HFF-Myc (cell line): ENCODE measurements around the gene GPX4.

Source experiments
- DNase-seq: peaks from one replicate; pipeline ENCODE4 v3.0.0-alpha.2; 2011; ENCODE audit warnings: low read depth; ENCODE audit errors: extremely low read depth
- H3K4me3 ChIP-seq: replicated peaks from 2 replicates; pipeline ENCODE4 v1.5.1; 2011; ENCODE audit warnings: low read depth, mild to moderate bottlenecking, control low read depth, low read length
- TF ChIP-seq, protein P1 (sequence below): IDR thresholded peaks from 2 replicates; pipeline ENCODE4 v1.5.1; 2012; ENCODE audit warnings: mild to moderate bottlenecking, low read depth, low read length, control low read depth; ENCODE audit errors: missing control alignments

The GPX4 gene

DNA sequence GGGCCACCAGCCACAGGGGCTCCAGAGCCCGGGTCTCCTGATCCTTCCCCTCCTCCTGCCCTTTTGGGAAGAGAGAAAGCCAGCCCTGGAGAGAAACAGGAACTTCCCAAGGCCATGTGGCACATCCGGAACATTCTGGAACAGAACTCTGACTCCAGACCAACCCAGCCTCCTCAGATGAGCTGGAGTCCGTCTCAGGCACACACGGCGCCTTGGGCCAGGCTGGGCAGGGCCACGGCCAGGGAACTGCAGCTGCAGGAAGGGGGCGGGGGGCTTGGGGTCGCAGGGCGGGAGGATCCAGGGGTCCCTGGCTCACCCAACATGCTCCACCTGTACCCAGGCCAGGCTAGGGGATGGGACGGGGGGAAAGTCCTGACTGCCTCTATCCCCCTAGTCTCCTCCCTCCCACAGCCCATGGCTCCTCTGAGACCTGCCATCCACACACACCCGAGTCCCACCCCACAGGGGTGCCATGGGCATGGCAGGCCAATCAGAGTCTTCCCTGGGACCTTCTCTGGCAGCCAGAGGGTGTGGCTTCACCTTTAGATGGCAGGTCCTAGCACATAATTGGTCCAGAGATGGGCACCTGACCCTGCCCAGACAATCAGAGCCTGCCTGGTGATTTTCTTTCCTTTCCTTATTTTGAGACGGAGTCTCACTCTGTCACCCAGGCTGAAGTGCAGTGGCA, 47.4 kb downstream of the GPX4 start:
- H3K4me3 ChIP-seq = no peak overlapping the region
- TF ChIP-seq, protein P1, sequence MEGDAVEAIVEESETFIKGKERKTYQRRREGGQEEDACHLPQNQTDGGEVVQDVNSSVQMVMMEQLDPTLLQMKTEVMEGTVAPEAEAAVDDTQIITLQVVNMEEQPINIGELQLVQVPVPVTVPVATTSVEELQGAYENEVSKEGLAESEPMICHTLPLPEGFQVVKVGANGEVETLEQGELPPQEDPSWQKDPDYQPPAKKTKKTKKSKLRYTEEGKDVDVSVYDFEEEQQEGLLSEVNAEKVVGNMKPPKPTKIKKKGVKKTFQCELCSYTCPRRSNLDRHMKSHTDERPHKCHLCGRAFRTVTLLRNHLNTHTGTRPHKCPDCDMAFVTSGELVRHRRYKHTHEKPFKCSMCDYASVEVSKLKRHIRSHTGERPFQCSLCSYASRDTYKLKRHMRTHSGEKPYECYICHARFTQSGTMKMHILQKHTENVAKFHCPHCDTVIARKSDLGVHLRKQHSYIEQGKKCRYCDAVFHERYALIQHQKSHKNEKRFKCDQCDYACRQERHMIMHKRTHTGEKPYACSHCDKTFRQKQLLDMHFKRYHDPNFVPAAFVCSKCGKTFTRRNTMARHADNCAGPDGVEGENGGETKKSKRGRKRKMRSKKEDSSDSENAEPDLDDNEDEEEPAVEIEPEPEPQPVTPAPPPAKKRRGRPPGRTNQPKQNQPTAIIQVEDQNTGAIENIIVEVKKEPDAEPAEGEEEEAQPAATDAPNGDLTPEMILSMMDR = no peak
- no peak for DNase-seq

DNA sequence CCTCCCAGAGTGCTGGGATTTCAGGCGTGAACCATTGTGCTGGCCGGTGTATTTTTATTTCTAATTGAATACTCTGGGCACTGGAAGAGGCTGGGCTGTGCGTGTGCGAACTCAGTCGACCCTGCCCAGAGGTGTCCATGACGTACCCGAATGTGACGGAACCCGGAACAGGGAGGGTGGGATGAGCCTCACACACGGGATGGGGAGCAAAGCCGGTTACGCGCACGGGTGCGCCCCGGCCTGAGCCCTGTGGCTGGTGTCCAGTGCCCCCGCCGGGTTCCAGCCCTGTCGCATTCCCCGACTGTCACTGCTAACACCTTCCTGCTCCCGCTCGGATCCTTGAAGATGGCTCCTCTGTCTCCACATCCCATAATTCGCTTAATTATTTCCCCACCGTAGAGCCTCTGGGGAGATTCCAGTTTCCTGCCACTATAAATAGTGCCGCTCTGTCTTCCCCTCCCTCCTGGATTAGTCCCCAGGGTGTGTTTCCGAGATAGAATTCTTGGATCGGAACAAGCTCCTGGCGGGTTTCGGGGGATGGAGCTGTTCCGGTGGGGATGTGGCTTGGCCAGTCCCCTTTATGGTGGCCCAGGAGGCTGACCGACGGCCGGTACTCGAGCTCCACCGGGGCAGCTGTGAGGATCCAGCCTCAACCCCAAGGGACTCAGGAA, 48.3 kb downstream of the GPX4 start:
- TF ChIP-seq, protein P1 = no peak
- DNase-seq = no peak
- H3K4me3 ChIP-seq = no peak overlapping the region

DNA sequence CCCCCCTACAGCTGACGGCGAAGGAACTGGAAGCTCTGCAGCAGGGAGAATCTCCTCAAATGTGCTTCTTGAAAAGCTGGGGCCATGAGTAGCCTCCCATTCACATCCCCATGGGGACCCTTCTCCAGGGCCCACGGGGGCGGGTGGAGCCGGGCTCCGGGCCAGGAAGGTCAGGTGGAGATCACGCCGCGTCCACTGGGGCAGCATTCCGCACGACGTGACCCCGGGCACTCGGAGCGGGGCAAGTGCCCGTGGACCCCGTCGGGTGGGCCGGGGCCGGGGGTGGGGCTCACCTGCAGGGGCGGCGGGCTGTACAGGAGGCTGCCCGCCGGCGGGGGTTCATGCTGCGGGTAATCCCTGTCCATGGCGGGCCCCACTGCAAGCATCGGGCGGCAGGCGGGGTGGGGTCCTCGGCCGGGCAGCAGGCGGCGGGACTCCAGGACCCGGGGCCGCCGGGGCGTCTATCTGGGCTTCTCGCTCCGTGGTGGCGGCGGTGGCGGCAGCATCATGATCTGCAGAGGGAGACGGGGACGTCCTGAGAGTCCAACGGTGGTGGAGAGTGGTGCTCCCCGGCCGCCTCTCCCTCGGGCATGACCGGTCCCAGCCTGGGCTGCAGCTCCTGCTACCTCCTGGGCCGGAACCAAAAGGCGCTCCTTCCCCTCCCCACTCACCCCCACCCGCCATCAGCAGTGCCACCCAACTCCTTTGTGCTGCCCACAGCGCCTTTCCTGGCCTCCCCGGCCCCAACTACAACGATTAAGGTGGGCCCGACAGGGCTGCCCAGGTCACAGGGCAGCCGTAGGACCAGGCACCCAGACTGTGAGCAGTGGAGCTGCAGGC, 50.3 kb downstream of the GPX4 start:
- TF ChIP-seq, protein P1 = no peak
- no peak overlapping the region for H3K4me3 ChIP-seq
- no peak for DNase-seq

DNA sequence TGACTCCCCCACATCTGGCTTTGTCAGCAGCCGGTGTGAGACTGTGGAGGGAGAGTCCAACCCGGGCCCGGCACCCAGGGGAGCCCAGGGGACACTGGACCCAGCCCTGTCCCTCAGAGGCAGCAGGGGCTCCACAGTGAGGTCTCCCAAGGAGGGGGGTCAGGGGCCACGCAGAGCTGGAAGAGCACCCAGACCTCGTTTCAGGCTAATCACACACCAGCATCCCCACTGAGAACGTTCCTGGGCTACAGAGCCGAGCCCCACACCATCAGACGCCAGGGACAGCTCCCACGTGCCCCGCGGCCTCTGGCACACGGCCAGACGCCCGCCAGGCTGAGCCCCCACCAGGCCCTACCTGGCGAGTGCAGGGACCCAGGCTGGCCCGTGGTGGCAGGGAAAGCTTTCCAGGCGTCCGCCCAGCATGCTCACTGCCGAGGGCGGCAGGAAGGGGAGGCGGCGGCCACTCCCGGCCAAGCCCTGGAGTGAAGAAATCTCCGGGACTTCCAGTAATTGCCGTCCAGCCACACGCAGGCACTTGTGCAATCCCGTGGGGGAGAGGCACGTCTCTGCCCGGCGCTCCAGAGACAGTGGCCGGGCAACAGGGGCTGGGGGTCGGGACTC, 51.0 kb downstream of the GPX4 start:
- no peak for DNase-seq
- H3K4me3 ChIP-seq = no peak overlapping the region
- TF ChIP-seq, protein P1 = no peak

DNA sequence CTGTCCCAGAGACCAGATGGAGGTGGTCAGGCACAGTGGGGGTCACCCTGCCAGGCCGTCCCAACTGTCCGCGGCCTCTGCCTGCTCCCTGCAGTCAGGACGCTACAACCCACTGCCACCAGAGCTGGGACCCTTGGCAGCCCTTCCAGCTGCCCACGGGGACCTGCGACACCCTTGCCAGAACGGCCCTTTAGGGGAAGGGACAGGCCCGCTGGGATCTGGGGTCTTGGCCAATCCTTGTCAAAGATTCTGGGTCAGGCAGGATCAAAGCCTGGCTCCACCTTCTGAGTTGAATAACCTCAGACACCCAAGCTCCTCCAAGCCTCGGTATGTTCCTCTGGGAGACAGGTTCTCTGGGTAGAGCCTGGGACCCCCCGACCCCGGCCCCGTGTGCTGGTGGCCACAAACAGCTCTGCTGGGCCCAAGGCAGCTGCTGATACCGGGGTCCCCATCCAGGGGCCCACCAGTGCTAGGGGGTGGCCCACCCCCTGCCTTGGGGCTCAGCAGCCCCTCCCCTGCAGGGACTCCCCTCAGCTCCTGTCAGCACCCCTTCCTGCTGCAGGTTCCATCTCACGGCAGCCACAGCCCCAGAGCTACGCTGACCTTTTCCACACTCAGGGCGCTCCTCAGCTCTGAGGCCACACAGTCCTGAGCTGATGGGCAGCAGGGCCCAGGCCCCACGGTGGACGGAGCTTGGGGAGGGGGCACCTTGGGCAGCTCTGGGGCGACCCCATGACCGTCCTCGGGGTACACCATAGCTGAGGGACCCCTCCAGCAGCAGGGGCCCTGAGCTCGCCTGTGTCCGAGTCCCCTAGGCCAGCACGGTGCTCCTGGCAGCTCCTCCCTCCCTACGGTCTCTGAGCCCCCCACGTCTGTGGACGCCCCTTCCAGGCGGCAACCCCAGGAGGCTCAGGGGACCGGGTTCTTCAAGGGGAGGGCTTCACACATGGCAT, 51.8 kb downstream of the GPX4 start:
- no peak overlapping the region for H3K4me3 ChIP-seq
- DNase-seq = no peak
- TF ChIP-seq, protein P1 = no peak
